ENCODE data around the gene ADA.
A peak's percentile ranks its signal among the peaks of the same experiment; 100 is the strongest.

ADA gene

GRCh38 chr20:44644230-44644617 lies 7.3 kb downstream of the ADA start:
- no peaks in the 10 kb centered on the region for H3K27me3 ChIP-seq (ENCODE audit: control insufficient read depth, insufficient read depth, low read length)
- no peaks in the 10 kb centered on the region for H3K9me3 ChIP-seq (ENCODE audit: control insufficient read depth, insufficient read depth, low read length)
- peak overlapping the region; percentile 89 for H3K27ac ChIP-seq (ENCODE audit: low read depth, low read length)
- H3K9ac ChIP-seq (ENCODE audit: low read depth, low read length): no peak overlapping the region
- H3K4me3 ChIP-seq (ENCODE audit: low read depth, low read length): no peak overlapping the region
- H3K4me1 ChIP-seq (ENCODE audit: control insufficient read depth, insufficient read depth, low read length): peaks cover 32% of the 10 kb centered on the region
- no peaks in the 10 kb centered on the region for H3K36me3 ChIP-seq (ENCODE audit: control insufficient read depth, insufficient read depth, low read length)

GRCh38 chr20:44643596-44644229 lies 7.8 kb downstream of the ADA start:
- Histone ChIP-seq H3K4me3 (ENCODE audit: low read depth, low read length) (no peak overlapping the region), H3K36me3 (ENCODE audit: control insufficient read depth, insufficient read depth, low read length) (no peaks in the 10 kb centered on the region), H3K4me1 (ENCODE audit: control insufficient read depth, insufficient read depth, low read length) (peaks cover 30% of the 10 kb centered on the region), H3K27ac (ENCODE audit: low read depth, low read length) (peak overlapping the region; percentile 89), H3K27me3 (ENCODE audit: control insufficient read depth, insufficient read depth, low read length) (no peaks in the 10 kb centered on the region), H3K9ac (ENCODE audit: low read depth, low read length) (no peak overlapping the region), H3K9me3 (ENCODE audit: control insufficient read depth, insufficient read depth, low read length) (no peaks in the 10 kb centered on the region)

GRCh38 chr20:44643154-44643519 lies 8.4 kb downstream of the ADA start:
- Histone ChIP-seq H3K9ac (ENCODE audit: low read depth, low read length) (no peak overlapping the region), H3K27me3 (ENCODE audit: control insufficient read depth, insufficient read depth, low read length) (no peaks in the 10 kb centered on the region), H3K36me3 (ENCODE audit: control insufficient read depth, insufficient read depth, low read length) (no peaks in the 10 kb centered on the region), H3K27ac (ENCODE audit: low read depth, low read length) (peak overlapping the region; percentile 89), H3K4me1 (ENCODE audit: control insufficient read depth, insufficient read depth, low read length) (peaks cover 24% of the 10 kb centered on the region), H3K4me3 (ENCODE audit: low read depth, low read length) (no peak overlapping the region), H3K9me3 (ENCODE audit: control insufficient read depth, insufficient read depth, low read length) (no peaks in the 10 kb centered on the region)

GRCh38 chr20:44642203-44643153 lies 9.0 kb downstream of the ADA start:
- Histone ChIP-seq H3K27ac (ENCODE audit: low read depth, low read length) (peak overlapping the region; percentile 89), H3K27me3 (ENCODE audit: control insufficient read depth, insufficient read depth, low read length) (no peaks in the 10 kb centered on the region), H3K4me1 (ENCODE audit: control insufficient read depth, insufficient read depth, low read length) (peaks cover 20% of the 10 kb centered on the region), H3K9me3 (ENCODE audit: control insufficient read depth, insufficient read depth, low read length) (no peaks in the 10 kb centered on the region), H3K9ac (ENCODE audit: low read depth, low read length) (no peak overlapping the region; the same call in 1 of the 2 replicates), H3K4me3 (ENCODE audit: low read depth, low read length) (no peak overlapping the region), H3K36me3 (ENCODE audit: control insufficient read depth, insufficient read depth, low read length) (no peaks in the 10 kb centered on the region)

GRCh38 chr20:44641325-44641724 lies 10.2 kb downstream of the ADA start:
- H3K9ac ChIP-seq (ENCODE audit: low read depth, low read length): no peak overlapping the region
- no peaks in the 10 kb centered on the region for H3K9me3 ChIP-seq (ENCODE audit: control insufficient read depth, insufficient read depth, low read length)
- H3K4me3 ChIP-seq (ENCODE audit: low read depth, low read length): no peak overlapping the region
- no peaks in the 10 kb centered on the region for H3K36me3 ChIP-seq (ENCODE audit: control insufficient read depth, insufficient read depth, low read length)
- H3K27me3 ChIP-seq (ENCODE audit: control insufficient read depth, insufficient read depth, low read length): no peaks in the 10 kb centered on the region
- H3K27ac ChIP-seq (ENCODE audit: low read depth, low read length): no peak overlapping the region
- H3K4me1 ChIP-seq (ENCODE audit: control insufficient read depth, insufficient read depth, low read length): peaks cover 20% of the 10 kb centered on the region

- no peak overlapping the region for H3K27ac ChIP-seq (ENCODE audit: low read depth, low read length)
- no peak overlapping the region for H3K9ac ChIP-seq (ENCODE audit: low read depth, low read length)
Measured at GRCh38 chr20:44640522-44640921, 11.0 kb downstream of the ADA start.

GRCh38 chr20:44637522-44638372 lies 13.8 kb downstream of the ADA start:
- no peaks in the 10 kb centered on the region for H3K27me3 ChIP-seq (ENCODE audit: control insufficient read depth, insufficient read depth, low read length)
- H3K4me1 ChIP-seq (ENCODE audit: control insufficient read depth, insufficient read depth, low read length): peaks cover 9% of the 10 kb centered on the region
- H3K9me3 ChIP-seq (ENCODE audit: control insufficient read depth, insufficient read depth, low read length): no peaks in the 10 kb centered on the region
- no peak overlapping the region for H3K9ac ChIP-seq (ENCODE audit: low read depth, low read length)
- H3K36me3 ChIP-seq (ENCODE audit: control insufficient read depth, insufficient read depth, low read length): peaks cover 5% of the 10 kb centered on the region; the same call in 1 of the 2 replicates
- H3K4me3 ChIP-seq (ENCODE audit: low read depth, low read length): no peak overlapping the region
- H3K27ac ChIP-seq (ENCODE audit: low read depth, low read length): no peak overlapping the region

More at GRCh38 chr20:44640522-44640921, 11.0 kb downstream of the ADA start:
- no peaks in the 10 kb centered on the region for H3K27me3 ChIP-seq (ENCODE audit: control insufficient read depth, insufficient read depth, low read length)
- no peaks in the 10 kb centered on the region for H3K36me3 ChIP-seq (ENCODE audit: control insufficient read depth, insufficient read depth, low read length)
- peaks cover 20% of the 10 kb centered on the region for H3K4me1 ChIP-seq (ENCODE audit: control insufficient read depth, insufficient read depth, low read length)
- H3K4me3 ChIP-seq (ENCODE audit: low read depth, low read length): no peak overlapping the region
- H3K9me3 ChIP-seq (ENCODE audit: control insufficient read depth, insufficient read depth, low read length): no peaks in the 10 kb centered on the region

GRCh38 chr20:44637042-44637441 lies 14.5 kb downstream of the ADA start:
- Histone ChIP-seq H3K9me3 (ENCODE audit: control insufficient read depth, insufficient read depth, low read length) (no peaks in the 10 kb centered on the region), H3K36me3 (ENCODE audit: control insufficient read depth, insufficient read depth, low read length) (peaks cover 5% of the 10 kb centered on the region; the same call in 1 of the 2 replicates)

GRCh38 chr20:44635877-44636276 lies 15.6 kb downstream of the ADA start:
- no peak overlapping the region for H3K4me3 ChIP-seq (ENCODE audit: low read depth, low read length)
- no peak overlapping the region for H3K27ac ChIP-seq (ENCODE audit: low read depth, low read length)
- no peak overlapping the region for H3K9ac ChIP-seq (ENCODE audit: low read depth, low read length)
- no peaks in the 10 kb centered on the region for H3K27me3 ChIP-seq (ENCODE audit: control insufficient read depth, insufficient read depth, low read length)
- no peaks in the 10 kb centered on the region for H3K4me1 ChIP-seq (ENCODE audit: control insufficient read depth, insufficient read depth, low read length)
- peaks cover 5% of the 10 kb centered on the region; the same call in 1 of the 2 replicates for H3K36me3 ChIP-seq (ENCODE audit: control insufficient read depth, insufficient read depth, low read length)
- H3K9me3 ChIP-seq (ENCODE audit: control insufficient read depth, insufficient read depth, low read length): no peaks in the 10 kb centered on the region

More at GRCh38 chr20:44637042-44637441, 14.5 kb downstream of the ADA start:
- peaks cover 2% of the 10 kb centered on the region for H3K4me1 ChIP-seq (ENCODE audit: control insufficient read depth, insufficient read depth, low read length)
- H3K27me3 ChIP-seq (ENCODE audit: control insufficient read depth, insufficient read depth, low read length): no peaks in the 10 kb centered on the region
- H3K9ac ChIP-seq (ENCODE audit: low read depth, low read length): no peak overlapping the region
- H3K27ac ChIP-seq (ENCODE audit: low read depth, low read length): no peak overlapping the region
- no peak overlapping the region for H3K4me3 ChIP-seq (ENCODE audit: low read depth, low read length)

GRCh38 chr20:44633872-44634600 lies 17.5 kb downstream of the ADA start:
- H3K36me3 ChIP-seq (ENCODE audit: control insufficient read depth, insufficient read depth, low read length): peaks cover 5% of the 10 kb centered on the region; the same call in 1 of the 2 replicates

More at GRCh38 chr20:44633872-44634600, 17.5 kb downstream of the ADA start:
- H3K4me3 ChIP-seq (ENCODE audit: low read depth, low read length): no peak overlapping the region
- H3K27me3 ChIP-seq (ENCODE audit: control insufficient read depth, insufficient read depth, low read length): no peaks in the 10 kb centered on the region
- no peak overlapping the region for H3K27ac ChIP-seq (ENCODE audit: low read depth, low read length)
- H3K4me1 ChIP-seq (ENCODE audit: control insufficient read depth, insufficient read depth, low read length): no peaks in the 10 kb centered on the region
- H3K9me3 ChIP-seq (ENCODE audit: control insufficient read depth, insufficient read depth, low read length): no peaks in the 10 kb centered on the region
- H3K9ac ChIP-seq (ENCODE audit: low read depth, low read length): no peak overlapping the region

All from HUES48 (cell line).